ENCODE results near the gene HOMER2.

GRCh38 chr15:82898961-82899360, 53.6 kb downstream of the HOMER2 start:
- TF ChIP-seq POLR2A (IDR thresholded peaks at IDR 0.05; ENCODE audit: low read length): no peak
- TF ChIP-seq GATA1 (IDR thresholded peaks at IDR 0.05; ENCODE audit: low read depth, low read length): no peak
